Stimulated activated CD4-positive, alpha-beta T cell treated with anti-CD3 and anti-CD28 coated beads, Interleukin-4, amount 100 ng/mL, for 48 hours (primary cell): ENCODE measurements around the gene COBL.

Experiments used
- DNase-seq, 2 donors: peaks; one replicate each; pipeline ENCODE4 v3.0.0-alpha.2; 2020; ENCODE audit warnings: low read depth in 2 of 2

The COBL gene

DNA sequence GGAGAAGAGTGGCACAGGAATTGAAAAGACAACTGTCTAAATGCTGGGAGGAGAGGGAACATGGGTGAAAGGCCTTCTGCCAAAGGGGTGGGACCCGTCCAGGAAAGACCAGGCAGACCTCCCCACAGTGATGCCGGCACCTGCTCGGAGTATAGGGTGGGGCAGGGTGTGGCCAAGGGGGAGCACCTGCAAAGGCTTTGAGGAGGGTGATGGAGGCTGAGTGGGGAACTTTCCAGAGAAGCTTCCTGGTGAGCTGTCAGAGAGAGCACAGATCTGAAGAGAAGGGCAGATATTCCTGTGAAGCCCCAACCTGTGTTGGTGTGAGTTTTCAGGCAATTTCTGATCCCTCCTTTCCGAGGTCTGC lies 270.5 kb downstream of the COBL start:
- no peak for DNase-seq

DNA sequence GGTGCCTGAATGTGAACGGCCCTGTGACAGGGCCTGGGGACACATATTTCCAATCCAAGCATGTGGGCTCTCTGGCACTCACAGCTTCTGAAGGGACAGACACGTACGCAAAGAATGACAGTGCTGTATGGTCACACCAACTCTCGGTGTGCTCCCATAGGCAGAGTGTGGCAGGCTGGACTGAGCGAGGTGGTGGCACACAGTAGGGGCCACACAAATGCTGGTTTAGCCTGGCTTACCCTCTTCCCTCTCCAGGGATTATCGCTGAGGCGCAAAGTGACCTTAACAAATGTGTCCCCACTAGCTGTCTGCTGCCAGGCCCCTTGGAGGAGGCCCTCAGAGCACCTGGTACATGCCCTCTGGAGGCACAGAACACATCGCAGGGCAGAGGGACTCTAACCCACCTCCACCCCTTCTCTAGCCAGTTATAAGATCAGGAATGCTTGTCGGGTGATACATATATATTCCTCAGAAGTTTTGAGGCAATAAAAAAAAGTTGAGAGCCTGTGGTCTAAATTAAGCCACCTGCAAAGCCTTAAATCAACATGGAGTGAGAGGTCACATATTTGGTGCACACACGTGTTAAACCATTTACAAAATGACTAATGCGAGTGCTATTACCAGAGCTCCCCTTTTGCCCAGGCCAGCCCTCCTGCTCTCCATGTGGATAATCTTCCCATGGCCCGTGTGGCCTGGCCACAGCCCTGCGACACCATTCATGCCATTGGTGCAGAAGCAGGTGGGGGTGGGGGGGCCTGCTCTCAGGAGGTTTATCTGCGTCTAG lies 271.1 kb downstream of the COBL start:
- DNase-seq = no peak

DNA sequence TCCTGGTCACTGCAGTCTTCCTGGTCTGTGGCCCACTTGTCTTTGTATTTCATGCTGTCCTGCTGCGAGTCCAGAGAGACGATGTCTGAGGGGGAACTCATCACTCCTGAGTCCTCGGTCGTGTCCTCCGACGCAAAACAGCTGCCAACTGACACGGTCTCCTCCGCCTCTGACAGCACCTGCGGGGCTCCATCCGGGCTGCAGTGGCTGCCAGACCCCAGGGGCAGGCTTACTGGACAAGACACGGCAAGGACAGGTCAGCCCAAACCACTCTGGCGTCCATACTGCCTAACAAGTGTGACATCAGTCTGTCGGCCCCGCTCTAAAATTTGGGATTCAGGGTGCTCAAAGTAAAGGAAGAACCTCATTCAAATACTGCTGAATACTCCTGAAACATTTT lies 273.1 kb downstream of the COBL start:
- no peak for DNase-seq

DNA sequence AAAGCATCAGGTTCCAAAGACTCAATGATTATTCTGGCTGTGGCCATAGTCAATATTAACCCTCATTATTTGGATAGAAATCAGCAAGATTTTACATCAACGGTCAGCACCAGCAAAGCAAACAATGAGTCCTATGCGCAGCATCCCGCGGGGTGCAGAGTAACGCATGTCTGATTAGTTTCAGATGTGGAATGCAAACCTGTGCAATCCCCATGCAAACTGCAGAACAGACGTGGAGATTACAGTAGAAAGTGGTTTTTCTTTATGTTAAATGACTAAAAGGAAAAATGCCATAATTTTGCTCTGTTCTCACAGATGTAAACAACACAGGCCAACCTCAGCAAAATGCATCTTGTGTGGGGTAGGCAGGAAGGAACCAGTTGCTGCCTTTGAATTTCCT lies 275.8 kb downstream of the COBL start:
- DNase-seq = no peak

DNA sequence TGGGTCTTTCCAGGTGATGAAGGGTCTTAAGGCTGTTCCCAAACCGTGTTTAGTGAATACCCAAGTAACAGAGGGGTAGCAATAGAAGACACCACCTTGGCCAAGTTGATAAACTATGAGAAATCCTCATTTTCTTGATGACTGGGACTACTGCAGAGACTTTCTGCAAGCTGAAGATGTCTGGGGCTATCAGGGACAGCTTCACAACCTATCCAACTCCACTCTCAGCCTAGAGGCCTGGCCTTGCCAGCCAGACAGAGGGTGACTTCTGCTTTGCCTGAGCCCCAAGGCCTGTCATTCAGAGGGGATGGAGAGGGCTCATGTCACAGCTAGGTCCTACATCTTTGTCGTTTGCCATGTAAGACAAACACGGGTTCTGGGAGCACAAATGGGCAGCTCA lies 278.0 kb downstream of the COBL start:
- DNase-seq = no peak

GRCh38 chr7:51035716-51036115 lies 280.9 kb downstream of the COBL start:
- no peak for DNase-seq

GRCh38 chr7:51034521-51035264 lies 281.9 kb downstream of the COBL start:
- no peak for DNase-seq

- no peak for DNase-seq
Observed at GRCh38 chr7:51033727-51034520, 282.7 kb downstream of the COBL start.

GRCh38 chr7:51031791-51032515 lies 284.7 kb downstream of the COBL start:
- DNase-seq = no peak

- DNase-seq = no peak
Observed at GRCh38 chr7:51031216-51031615, 285.4 kb downstream of the COBL start.

DNA sequence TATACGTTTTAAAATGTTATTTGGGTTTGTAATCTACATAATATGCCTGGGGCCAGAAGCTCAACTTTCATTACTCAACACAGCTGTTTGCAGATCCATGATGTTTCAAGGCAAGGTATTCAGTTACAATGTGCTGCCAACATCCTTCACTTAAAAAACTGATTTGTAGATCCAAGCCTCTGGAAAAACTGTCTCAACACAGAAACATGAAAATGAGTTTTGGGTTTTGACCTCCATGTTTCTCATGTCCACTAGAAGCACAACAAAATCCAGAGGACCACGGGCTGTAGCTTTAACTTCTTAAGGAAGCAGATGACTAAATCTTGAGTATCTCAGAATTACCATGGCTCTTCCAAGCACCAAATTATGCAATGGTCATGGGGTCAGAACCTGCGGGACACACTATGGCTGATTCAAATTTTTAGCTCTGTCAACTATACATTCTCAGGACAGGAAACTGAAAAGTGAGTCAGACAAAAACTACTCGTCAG lies 286.9 kb downstream of the COBL start:
- DNase-seq = no peak

DNA sequence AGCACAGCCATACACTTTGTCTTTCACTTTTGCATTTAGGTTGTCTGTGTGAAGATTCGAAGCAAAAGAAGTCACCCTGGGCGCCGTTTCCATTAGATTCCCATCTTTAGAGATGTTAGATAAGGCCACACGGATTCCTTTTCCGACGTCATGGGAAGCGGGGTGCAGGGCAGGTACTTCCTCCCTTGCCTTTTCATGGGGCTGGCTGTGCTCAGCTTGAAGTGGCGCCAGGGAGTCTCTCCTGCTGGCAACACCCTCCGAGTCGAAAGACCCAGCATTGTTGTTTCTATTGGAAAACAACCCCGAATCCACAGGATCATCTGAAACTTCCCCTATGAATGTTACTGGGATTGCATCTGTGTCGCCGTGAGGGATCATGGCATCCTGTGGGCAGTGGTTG lies 287.5 kb downstream of the COBL start:
- no peak for DNase-seq

- DNase-seq = no peak
Observed at GRCh38 chr7:51027935-51028830, 288.4 kb downstream of the COBL start.

DNA sequence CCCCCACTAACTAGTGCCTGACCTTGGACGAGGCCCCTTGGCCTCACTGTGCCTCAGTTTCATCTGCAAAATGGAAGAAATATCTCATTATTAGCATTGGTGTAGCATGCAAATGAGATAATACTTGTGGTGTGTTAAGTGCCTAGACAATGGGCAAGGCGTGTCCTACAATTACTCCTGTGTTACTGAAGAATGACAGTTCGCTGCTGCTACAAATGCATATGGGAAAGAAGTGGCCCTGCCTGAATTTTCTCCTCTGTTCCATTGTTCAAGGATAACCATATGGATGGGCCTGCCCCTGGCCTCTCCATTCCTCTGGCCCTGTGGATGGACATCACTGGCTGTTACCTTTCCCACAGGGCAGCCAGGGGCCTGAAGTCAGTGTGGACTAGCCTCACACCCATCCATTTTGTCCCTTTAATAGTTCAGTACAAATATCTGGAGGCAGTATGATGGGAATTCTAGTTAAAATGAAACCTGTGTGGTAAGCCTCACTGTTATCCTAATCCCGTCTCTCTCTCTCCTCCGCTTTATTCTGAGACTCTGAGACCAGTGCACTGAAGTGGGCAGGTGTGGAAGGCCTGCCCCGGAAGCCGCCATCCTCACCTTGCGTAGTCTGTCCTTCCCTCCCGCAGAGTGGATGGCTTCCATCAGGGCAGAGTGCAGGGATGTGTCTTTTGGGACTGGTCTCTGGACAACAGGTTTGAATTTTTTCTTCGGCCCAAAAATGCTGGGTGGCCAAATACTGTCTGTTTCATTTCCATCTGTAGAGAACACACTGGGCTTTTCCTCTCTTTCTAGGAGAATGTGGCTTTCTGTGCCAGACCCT lies 289.3 kb downstream of the COBL start:
- no peak for DNase-seq

GRCh38 chr7:51026341-51026740 lies 290.3 kb downstream of the COBL start:
- DNase-seq = no peak

- no peak for DNase-seq
Observed at GRCh38 chr7:51025668-51026067, 290.9 kb downstream of the COBL start.

DNA sequence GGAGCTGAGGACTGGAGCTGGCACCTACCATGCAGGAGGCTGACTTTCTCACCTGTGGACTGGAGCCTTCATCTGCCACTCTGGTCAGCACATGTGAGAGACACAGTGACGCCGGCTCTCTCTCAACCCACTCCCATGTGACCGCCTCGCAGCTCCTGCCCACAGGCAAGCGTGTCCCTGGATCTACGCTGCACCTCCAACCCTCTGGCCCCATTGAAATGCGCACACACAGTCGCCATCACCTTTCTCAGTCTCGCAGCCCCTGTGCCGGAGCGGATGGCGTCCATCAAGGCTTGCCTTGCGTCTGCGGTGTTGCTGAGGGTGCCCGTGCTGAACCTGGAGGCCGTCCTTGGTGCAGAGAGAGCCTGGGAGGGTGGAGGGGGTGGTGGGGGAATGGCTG lies 291.7 kb downstream of the COBL start:
- no peak for DNase-seq

DNA sequence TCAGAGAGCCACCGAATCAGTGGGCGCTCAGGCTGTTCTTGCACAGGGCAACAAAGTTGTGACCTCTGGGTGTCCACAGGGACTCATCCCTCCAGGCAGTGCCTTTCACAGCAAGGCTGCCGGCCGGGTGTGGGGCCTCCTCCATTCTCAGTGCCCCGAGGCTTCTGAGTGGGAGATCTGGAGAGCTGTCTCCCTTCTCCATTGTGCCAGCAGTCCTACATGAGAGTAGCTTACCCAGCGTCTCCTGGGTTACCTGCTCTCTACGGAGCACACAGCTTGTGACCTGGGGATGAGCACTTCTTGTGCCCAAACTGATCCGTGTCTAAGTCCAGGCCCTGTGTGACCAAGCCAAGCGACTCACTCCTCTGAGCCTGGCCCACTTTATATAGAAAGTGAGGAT lies 293.1 kb downstream of the COBL start:
- DNase-seq = no peak

DNA sequence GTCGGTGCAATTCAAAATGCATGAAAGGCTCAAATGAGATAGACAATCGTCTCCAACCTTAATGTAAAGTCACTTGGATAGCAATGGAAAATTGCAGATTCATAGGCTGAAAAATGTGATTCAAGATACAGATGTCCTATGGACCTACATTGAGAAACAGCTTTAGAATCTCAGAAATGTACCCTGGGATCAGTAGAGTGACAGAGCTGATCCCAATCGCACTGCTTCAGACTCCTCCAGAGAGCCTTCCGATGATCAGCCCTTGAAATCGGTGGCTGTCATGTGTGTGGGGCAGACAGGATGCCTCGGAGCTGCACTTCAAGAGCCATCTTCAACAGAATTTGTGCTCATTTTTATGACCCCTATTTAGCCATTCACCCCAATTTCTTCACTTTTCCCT lies 293.8 kb downstream of the COBL start:
- DNase-seq = no peak
